Ishikawa (cell line): ENCODE data around the gene MAP3K5.

Experiments
- CEBPB ChIP-seq: IDR thresholded peaks from 2 replicates; pipeline ENCODE4 v1.6.1; 2012
- CREB1 ChIP-seq: IDR thresholded peaks from 2 replicates; pipeline ENCODE4 v1.6.1; 2012; ENCODE audit warnings: low read depth
- EP300 ChIP-seq: IDR thresholded peaks from 2 replicates; pipeline ENCODE4 v1.6.1; 2012; ENCODE audit warnings: borderline replicate concordance
- FOXM1 ChIP-seq: IDR thresholded peaks from 2 replicates; pipeline ENCODE4 v1.6.1; 2012; ENCODE audit warnings: low read depth, borderline replicate concordance
- NFIC ChIP-seq: IDR thresholded peaks from 2 replicates; pipeline ENCODE4 v1.6.1; 2012
- RAD21 ChIP-seq: IDR thresholded peaks from 2 replicates; pipeline ENCODE4 v1.6.1; 2012; ENCODE audit warnings: low read depth
- TAF1 ChIP-seq: IDR thresholded peaks from 2 replicates; pipeline ENCODE4 v1.6.1; 2012; ENCODE audit warnings: low read depth, mild to moderate bottlenecking
- TCF12 ChIP-seq: IDR thresholded peaks from 2 replicates; pipeline ENCODE4 v1.6.1; 2012; ENCODE audit warnings: low read depth
- TEAD4 ChIP-seq: IDR thresholded peaks from 2 replicates; pipeline ENCODE4 v1.6.1; 2012
- YY1 ChIP-seq: IDR thresholded peaks from 2 replicates; pipeline ENCODE4 v1.6.1; 2012; ENCODE audit warnings: low read depth
- ZBTB7A ChIP-seq: IDR thresholded peaks from 2 replicates; pipeline ENCODE4 v1.6.1; 2012; ENCODE audit warnings: low read depth
- TF ChIP-seq, protein P1 (sequence below): IDR thresholded peaks from 2 replicates; pipeline ENCODE4 v1.6.1; 2012
- TF ChIP-seq, protein P2 (sequence below): IDR thresholded peaks from 2 replicates; pipeline ENCODE4 v1.6.1; 2012; ENCODE audit warnings: low read depth, mild to moderate bottlenecking
- TF ChIP-seq, protein P3 (sequence below): IDR thresholded peaks from 2 replicates; pipeline ENCODE4 v1.6.1; 2012

DNA sequence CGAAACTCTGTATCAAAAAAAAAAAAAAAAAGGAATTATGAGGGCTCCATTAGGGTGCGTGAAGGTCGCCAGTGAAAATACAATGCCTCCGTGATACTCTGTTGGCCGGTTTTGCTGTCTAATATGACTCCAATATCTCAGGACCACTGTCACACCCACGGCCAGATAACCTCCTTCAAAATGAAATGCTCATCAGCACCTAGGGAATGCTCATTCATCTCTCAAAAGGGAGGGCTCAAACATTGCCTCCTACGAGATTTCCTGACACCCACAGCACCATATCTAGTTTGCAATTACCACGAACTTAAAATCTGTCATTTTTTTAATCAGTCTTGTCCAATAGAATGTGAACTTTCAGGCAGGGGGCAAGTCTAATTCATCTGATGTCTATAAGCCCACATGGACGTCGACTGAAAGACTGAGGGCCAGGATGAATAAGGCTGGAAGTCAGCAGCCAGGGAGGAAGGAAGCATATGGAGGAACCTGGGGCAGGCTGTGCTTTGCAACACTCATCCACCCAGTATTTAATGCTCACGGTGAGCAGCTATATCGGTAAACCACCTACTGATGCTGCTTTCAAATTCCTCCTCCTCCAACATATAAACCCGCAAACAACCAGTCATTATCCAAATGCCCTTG is 42.8 kb downstream of the MAP3K5 start:
- TF ChIP-seq, protein P1, sequence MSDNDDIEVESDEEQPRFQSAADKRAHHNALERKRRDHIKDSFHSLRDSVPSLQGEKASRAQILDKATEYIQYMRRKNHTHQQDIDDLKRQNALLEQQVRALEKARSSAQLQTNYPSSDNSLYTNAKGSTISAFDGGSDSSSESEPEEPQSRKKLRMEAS: no peak
- TF ChIP-seq YY1 (no peak), TAF1 (no peak), NFIC (no peak), EP300 (no peak), CREB1 (no peak), TCF12 (no peak), RAD21 (no peak), TEAD4 (no peak), CEBPB (no peak), FOXM1 (no peak), ZBTB7A (no peak)
- TF ChIP-seq, protein P2, sequence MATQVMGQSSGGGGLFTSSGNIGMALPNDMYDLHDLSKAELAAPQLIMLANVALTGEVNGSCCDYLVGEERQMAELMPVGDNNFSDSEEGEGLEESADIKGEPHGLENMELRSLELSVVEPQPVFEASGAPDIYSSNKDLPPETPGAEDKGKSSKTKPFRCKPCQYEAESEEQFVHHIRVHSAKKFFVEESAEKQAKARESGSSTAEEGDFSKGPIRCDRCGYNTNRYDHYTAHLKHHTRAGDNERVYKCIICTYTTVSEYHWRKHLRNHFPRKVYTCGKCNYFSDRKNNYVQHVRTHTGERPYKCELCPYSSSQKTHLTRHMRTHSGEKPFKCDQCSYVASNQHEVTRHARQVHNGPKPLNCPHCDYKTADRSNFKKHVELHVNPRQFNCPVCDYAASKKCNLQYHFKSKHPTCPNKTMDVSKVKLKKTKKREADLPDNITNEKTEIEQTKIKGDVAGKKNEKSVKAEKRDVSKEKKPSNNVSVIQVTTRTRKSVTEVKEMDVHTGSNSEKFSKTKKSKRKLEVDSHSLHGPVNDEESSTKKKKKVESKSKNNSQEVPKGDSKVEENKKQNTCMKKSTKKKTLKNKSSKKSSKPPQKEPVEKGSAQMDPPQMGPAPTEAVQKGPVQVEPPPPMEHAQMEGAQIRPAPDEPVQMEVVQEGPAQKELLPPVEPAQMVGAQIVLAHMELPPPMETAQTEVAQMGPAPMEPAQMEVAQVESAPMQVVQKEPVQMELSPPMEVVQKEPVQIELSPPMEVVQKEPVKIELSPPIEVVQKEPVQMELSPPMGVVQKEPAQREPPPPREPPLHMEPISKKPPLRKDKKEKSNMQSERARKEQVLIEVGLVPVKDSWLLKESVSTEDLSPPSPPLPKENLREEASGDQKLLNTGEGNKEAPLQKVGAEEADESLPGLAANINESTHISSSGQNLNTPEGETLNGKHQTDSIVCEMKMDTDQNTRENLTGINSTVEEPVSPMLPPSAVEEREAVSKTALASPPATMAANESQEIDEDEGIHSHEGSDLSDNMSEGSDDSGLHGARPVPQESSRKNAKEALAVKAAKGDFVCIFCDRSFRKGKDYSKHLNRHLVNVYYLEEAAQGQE: no peak
- TF ChIP-seq, protein P3, sequence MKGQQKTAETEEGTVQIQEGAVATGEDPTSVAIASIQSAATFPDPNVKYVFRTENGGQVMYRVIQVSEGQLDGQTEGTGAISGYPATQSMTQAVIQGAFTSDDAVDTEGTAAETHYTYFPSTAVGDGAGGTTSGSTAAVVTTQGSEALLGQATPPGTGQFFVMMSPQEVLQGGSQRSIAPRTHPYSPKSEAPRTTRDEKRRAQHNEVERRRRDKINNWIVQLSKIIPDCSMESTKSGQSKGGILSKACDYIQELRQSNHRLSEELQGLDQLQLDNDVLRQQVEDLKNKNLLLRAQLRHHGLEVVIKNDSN: no peak
